A673 (cell line): ENCODE results near the gene SHC3.

ENCODE experiments used
- CTCF ChIP-seq: fragments of 300-800, 200-600 bp; sonication (generic); conservative IDR thresholded peaks from 2 replicates; pipeline ENCODE4 v1.5.1; 2017; ENCODE audit warnings: low read depth, mild to moderate bottlenecking, antibody characterized with exemption, low read length, moderate library complexity, mixed read lengths
- EZH2 ChIP-seq: fragments of 200-600 bp; sonication (generic); IDR thresholded peaks from 2 replicates; pipeline ENCODE4 v1.6.1; 2017; ENCODE audit warnings: borderline replicate concordance, low read depth, mild to moderate bottlenecking, mixed read lengths, antibody characterized with exemption, low read length; ENCODE audit not compliant: poor library complexity, severe bottlenecking

GRCh38 chr9:89078421-89078820 is 100.2 kb downstream of the SHC3 start:
- TF ChIP-seq CTCF (no peak), EZH2 (no peak)
